H1 (cell line): ENCODE measurements around the gene VWA3B. TPM values are rescaled to one million over a fixed set of nuclear protein-coding genes. Genes with fewer than 3 reads are reported as not detected.

Experiments
- CTCF ChIA-PET: fragments of 300-600 bp; sonication (Branson Sonifier 250); formaldehyde crosslinking; loops from one replicate; lab custom pipeline; 2021; ENCODE audit not compliant: partially characterized antibody; lab: Charles Lee
- POLR2A ChIA-PET: fragments of 300-600 bp; sonication (Branson Sonifier 250); formaldehyde crosslinking; loops from one replicate; lab custom pipeline; 2021; ENCODE audit warnings: inconsistent platforms; ENCODE audit not compliant: partially characterized antibody; lab: Charles Lee
- DNase-seq, 2 experiments: peaks; one replicate each; pipeline versions ENCODE4 v3.0.0 to v3.0.0-alpha.2; 2010 to 2022; ENCODE audit warnings: low spot score in 2 of 2, low read depth in 1 of 2, mixed read lengths in 1 of 2
- FAIRE-seq: peaks from 2 replicates; lab custom pipeline; 2011; peaks lifted over from hg19 to GRCh38; lab: Jason Lieb, UNC
- H2AFZ ChIP-seq: 2 replicates; pipeline ENCODE4 v1.8.1; 2012; ENCODE audit warnings: low read length, inconsistent platforms
- H2AK5ac ChIP-seq: 2 replicates; pipeline ENCODE4 v1.6.1; 2013; ENCODE audit warnings: low read depth, low read length
- H2BK120ac ChIP-seq: replicated peaks from 2 replicates; pipeline ENCODE3; 2013; ENCODE audit warnings: low read depth, low read length, inconsistent platforms
- H2BK12ac ChIP-seq: 2 replicates; pipeline ENCODE4 v1.6.1; 2013; ENCODE audit warnings: low read depth, low read length
- H2BK15ac ChIP-seq: 2 replicates; pipeline ENCODE4 v1.6.1; 2013; ENCODE audit warnings: low read length
- H2BK20ac ChIP-seq: 2 replicates; pipeline ENCODE4 v1.6.1; 2013; ENCODE audit warnings: low read length
- H2BK5ac ChIP-seq: 2 replicates; pipeline ENCODE4 v1.6.1; 2013; ENCODE audit warnings: low read depth, low read length
- H3K14ac ChIP-seq: 2 replicates; pipeline ENCODE4 v1.6.1; 2013; ENCODE audit warnings: inconsistent platforms; ENCODE audit not compliant: insufficient read length
- H3K18ac ChIP-seq: 2 replicates; pipeline ENCODE4 v1.6.1; 2013; ENCODE audit warnings: low read length; ENCODE audit errors: extremely low read depth
- H3K23ac ChIP-seq: 2 replicates; pipeline ENCODE4 v1.6.1; 2013; ENCODE audit warnings: inconsistent platforms; ENCODE audit not compliant: insufficient read length
- H3K23me2 ChIP-seq: 2 replicates; pipeline ENCODE4 v1.6.1; 2013; ENCODE audit warnings: low read depth, low read length
- H3K27ac ChIP-seq: 2 replicates; pipeline ENCODE4 v1.6.1; 2011; ENCODE audit warnings: low read depth, low read length, inconsistent platforms
- H3K27me3 ChIP-seq, 4 experiments: replicated peaks in 1 of 4; 1 replicate in 1 of 4; 2 replicates in 3 of 4; pipeline versions ENCODE4 v1.6.1 to v1.8.1; 2011 to 2013; ENCODE audit warnings: low read length in 3 of 4, mild to moderate bottlenecking in 3 of 4, inconsistent platforms in 2 of 4, mixed read lengths in 2 of 4, moderate library complexity in 1 of 4; ENCODE audit not compliant: control insufficient read depth in 3 of 4, insufficient read depth in 3 of 4; ENCODE audit errors: extremely low read depth in 1 of 4
- H3K36me3 ChIP-seq, 4 experiments: 2 replicates each; pipeline versions ENCODE4 v1.6.1 to v1.8.1; 2011 to 2013; ENCODE audit warnings: mild to moderate bottlenecking in 4 of 4, low read length in 3 of 4, moderate library complexity in 2 of 4, control low read depth in 1 of 4, inconsistent platforms in 1 of 4; ENCODE audit not compliant: insufficient read depth in 4 of 4, control insufficient read depth in 2 of 4
- H3K4ac ChIP-seq: replicated peaks from 2 replicates; pipeline ENCODE3; 2013; ENCODE audit warnings: low read length, low read depth, mixed read lengths, inconsistent platforms; ENCODE audit not compliant: insufficient read length
- H3K4me1 ChIP-seq, 4 experiments: replicated peaks in 1 of 4; 1 replicate in 1 of 4; 2 replicates in 3 of 4; pipeline versions ENCODE4 v1.6.1 to v1.8.1; 2011 to 2013; ENCODE audit warnings: low read length in 3 of 4, inconsistent platforms in 2 of 4, mixed read lengths in 1 of 4; ENCODE audit not compliant: insufficient read depth in 4 of 4, control insufficient read depth in 3 of 4
- H3K4me2 ChIP-seq, 2 experiments: 2 replicates each; pipeline versions ENCODE4 v1.6.1 to v1.8.1; 2011 to 2013; ENCODE audit warnings: low read depth in 2 of 2, low read length in 2 of 2, control low read depth in 1 of 2, inconsistent platforms in 1 of 2, mild to moderate bottlenecking in 1 of 2; ENCODE audit not compliant: insufficient read depth in 1 of 2
- H3K4me3 ChIP-seq, 4 experiments: fragments of 200-600, 300-600 bp in 1 of 4; sonication (generic), shearing (Covaris generic), sonication (Bioruptor Twin) in 1 of 4; 2 replicates each; pipeline versions ENCODE4 v1.5.1 to v1.8.1; 2011 to 2016; ENCODE audit warnings: low read length in 4 of 4, low read depth in 3 of 4, control low read depth in 2 of 4, inconsistent platforms in 2 of 4, mild to moderate bottlenecking in 2 of 4, mixed read lengths in 1 of 4, moderate library complexity in 1 of 4; ENCODE audit not compliant: insufficient read depth in 2 of 4; ENCODE audit errors: extremely low read depth in 1 of 4
- H3K56ac ChIP-seq: replicated peaks from 2 replicates; pipeline ENCODE3; 2013; ENCODE audit warnings: low read depth, mild to moderate bottlenecking, mixed read lengths, low read length, inconsistent platforms; ENCODE audit not compliant: insufficient read length
- H3K79me1 ChIP-seq: 2 replicates; pipeline ENCODE4 v1.6.1; 2013; ENCODE audit warnings: low read depth, low read length, control low read depth
- H3K79me2 ChIP-seq, 2 experiments: 2 replicates each; pipeline versions ENCODE4 v1.6.1 to v1.8.1; 2012 to 2013; ENCODE audit warnings: low read length in 2 of 2, mild to moderate bottlenecking in 2 of 2, inconsistent platforms in 1 of 2; ENCODE audit not compliant: insufficient read depth in 2 of 2, control insufficient read depth in 1 of 2
- H3K9ac ChIP-seq, 4 experiments: replicated peaks in 1 of 4; 1 replicate in 1 of 4; 2 replicates in 3 of 4; pipeline versions ENCODE4 v1.6.1 to v1.8.1; 2011 to 2013; ENCODE audit warnings: low read depth in 3 of 4, low read length in 3 of 4, control low read depth in 2 of 4, mild to moderate bottlenecking in 2 of 4, moderate library complexity in 2 of 4, inconsistent platforms in 1 of 4; ENCODE audit errors: extremely low read depth in 1 of 4
- H3K9me3 ChIP-seq, 2 experiments: 2 replicates each; pipeline versions ENCODE4 v1.6.1 to v1.8.1; 2012 to 2013; ENCODE audit warnings: mild to moderate bottlenecking in 2 of 2, moderate library complexity in 2 of 2, control low read depth in 1 of 2, inconsistent platforms in 1 of 2, low read depth in 1 of 2, low read length in 1 of 2, mixed read lengths in 1 of 2; ENCODE audit not compliant: insufficient read depth in 2 of 2
- H4K20me1 ChIP-seq, 2 experiments: replicated peaks in 1 of 2; 2 replicates each; pipeline versions ENCODE3 to v1.8.1; 2011 to 2013; ENCODE audit warnings: inconsistent platforms in 2 of 2, low read length in 2 of 2, mild to moderate bottlenecking in 1 of 2; ENCODE audit not compliant: insufficient read depth in 2 of 2, control insufficient read depth in 1 of 2
- H4K5ac ChIP-seq: 2 replicates; pipeline ENCODE4 v1.6.1; 2013; ENCODE audit warnings: low read length, low read depth, mixed read lengths, inconsistent platforms; ENCODE audit not compliant: insufficient read length
- H4K8ac ChIP-seq: 2 replicates; pipeline ENCODE4 v1.8.0; 2013; ENCODE audit warnings: mild to moderate bottlenecking, moderate library complexity, low read length, inconsistent platforms; ENCODE audit not compliant: insufficient read depth; ENCODE audit errors: extremely low read depth
- H4K91ac ChIP-seq: replicated peaks from 2 replicates; pipeline ENCODE3; 2013; ENCODE audit warnings: low read length, mixed read lengths, inconsistent platforms; ENCODE audit not compliant: insufficient read length
- ATF3 ChIP-seq: IDR thresholded peaks from 2 replicates; pipeline ENCODE4 v1.6.1; 2011; ENCODE audit warnings: low read depth, mild to moderate bottlenecking, low read length; ENCODE audit not compliant: insufficient read depth
- BACH1 ChIP-seq: IDR thresholded peaks from 2 replicates; pipeline ENCODE4 v1.6.1; 2012; ENCODE audit warnings: low read length, improper control_type of control experiment
- CBX5 ChIP-seq: fragments of 300-800, 300-1000 bp; sonication (generic); IDR thresholded peaks from 2 replicates; pipeline ENCODE4 v1.7.1; 2016; ENCODE audit warnings: antibody characterized with exemption, low read length, low read depth
- HDAC6 ChIP-seq: IDR thresholded peaks from one replicate; pipeline ENCODE4 v1.7.1; 2012; ENCODE audit warnings: low read depth, mild to moderate bottlenecking, inconsistent platforms, low read length, moderate library complexity
- TAF1 ChIP-seq: IDR thresholded peaks from 2 replicates; pipeline ENCODE4 v1.6.1; 2011; ENCODE audit warnings: mild to moderate bottlenecking, low read depth, low read length
- TBP ChIP-seq: IDR thresholded peaks from 2 replicates; pipeline ENCODE4 v1.6.1; 2011; ENCODE audit warnings: low read depth, low read length, improper control_type of control experiment
- USF2 ChIP-seq: IDR thresholded peaks from 2 replicates; pipeline ENCODE4 v1.6.1; 2011; ENCODE audit warnings: low read length, improper control_type of control experiment
- ZNF274 ChIP-seq: IDR thresholded peaks from 2 replicates; pipeline ENCODE4 v1.7.0; 2012; ENCODE audit warnings: low read length, borderline replicate concordance; ENCODE audit errors: extremely low read depth
- WGBS, 2 experiments: shearing (Covaris generic) in 1 of 2; methylation state at CpG; one replicate each; pipeline versions ENCODE4 v1.1.6 to v1.1.7; 2013 to 2015; ENCODE audit warnings: low lambda C conversion rate in 2 of 2, mixed read lengths in 2 of 2, inconsistent platforms in 1 of 2, low coverage in 1 of 2, missing lambda C conversion rate in 1 of 2; ENCODE audit not compliant: insufficient replicate concordance in 2 of 2, insufficient coverage in 1 of 2, insufficient read length in 1 of 2; ENCODE audit errors: extremely low coverage in 1 of 2, missing lambda C conversion rate in 1 of 2; 5-methylcytosine and 5-hydroxymethylcytosine counted together
- polyA plus RNA-seq, 7 experiments: library from polyadenylated mRNA; depleted of rRNA in 3 of 7; stranded (reverse) in 5 of 7; unstranded in 2 of 7; fragments of >200 nt in 5 of 7; fragments of 200-250 nt in 2 of 7; gene quantifications; 1 replicate in 5 of 7; 2 replicates in 1 of 7; 4 replicates in 1 of 7; pipeline versions ENCODE4 v1.2.1 to v1.2.3, GENCODE V29; 2011 to 2013; ENCODE audit warnings: missing spikeins in 2 of 7, mixed read lengths in 2 of 7
- total RNA-seq: library from RNA; stranded (reverse); fragmentation: NEBNext Ultra II Directional; extraction: Animal tissue kit (Norgen Biotek cat#: 25700); gene quantifications from 2 replicates; pipeline ENCODE4 v1.2.1, GENCODE V29; 2021

VWA3B gene
- total and polyA plus RNA-seq, 2 of the 8 experiments (the other 6 are each of a cell fraction or from before 2014, with no cell fraction given), result not detected

- Histone ChIP-seq H3K4me3 (no peak overlapping the region), H3K18ac (no peak overlapping the region), H3K36me3 (no peaks in the 10 kb centered on the region), H3K9me3 (no peaks in the 10 kb centered on the region; a peak in 1 of 4 replicates), H3K14ac (no peak overlapping the region), H2AK5ac (no peak overlapping the region), H2BK12ac (no peak overlapping the region), H2BK120ac (no peak overlapping the region), H4K5ac (no peak overlapping the region), H3K4ac (no peak overlapping the region), H2AFZ (peak overlapping the region; percentile 88; the same call in 1 of the 2 replicates), H3K27me3 (peaks cover 0 to 2% (median 0%) of the 10 kb centered on the region in 4 experiments; a peak in 1 of 7 replicates), H3K27ac (no peak overlapping the region), H3K9ac (no peak overlapping the region), H4K8ac (no peak overlapping the region), H3K56ac (no peak overlapping the region), H3K4me1 (peaks cover 0 to 5% (median 3%) of the 10 kb centered on the region in 4 experiments; a peak in 2 of 7 replicates), H3K23me2 (no peaks in the 10 kb centered on the region), H4K20me1 (no peaks in the 10 kb centered on the region), H3K23ac (no peak overlapping the region), H2BK20ac (no peak overlapping the region), H3K4me2 (no peak overlapping the region), H4K91ac (no peak overlapping the region), H3K79me1 (no peaks in the 10 kb centered on the region), H2BK15ac (no peak overlapping the region), H3K79me2 (no peaks in the 10 kb centered on the region), H2BK5ac (no peak overlapping the region)
- CTCF ChIA-PET, result interaction anchor here (1.3 kb wide), 1 partner anchor 9 kb away, joined by 3 read pairs; no protein-coding TSS in a partner anchor
- POLR2A ChIA-PET, result no interaction called here
- no peak for TF ChIP-seq ATF3
- no peak for TF ChIP-seq TAF1
- no peak for TF ChIP-seq HDAC6
- no peak for TF ChIP-seq CBX5
- TF ChIP-seq ZNF274, result no peak
- TF ChIP-seq TBP, result no peak
- no peak for TF ChIP-seq USF2
- TF ChIP-seq BACH1, result no peak
- FAIRE-seq, result no peak
- no peak for DNase-seq
- WGBS, 2 experiments, result 80% methylated on average over 12 of the region's 12 CpGs; no CpG with 5 or more reads in 1 of the 2 experiments
Measured at GRCh38 chr2:98134172-98135005, 47.4 kb downstream of the VWA3B start.
